ENCODE measurements around the gene COG5. TPM values are rescaled to one million over a fixed set of nuclear protein-coding genes. Genes with fewer than 3 reads are reported as not detected.

The COG5 gene
- total RNA-seq, 2 experiments from 2014 or later, result 37.1 to 44.6 TPM

DNA sequence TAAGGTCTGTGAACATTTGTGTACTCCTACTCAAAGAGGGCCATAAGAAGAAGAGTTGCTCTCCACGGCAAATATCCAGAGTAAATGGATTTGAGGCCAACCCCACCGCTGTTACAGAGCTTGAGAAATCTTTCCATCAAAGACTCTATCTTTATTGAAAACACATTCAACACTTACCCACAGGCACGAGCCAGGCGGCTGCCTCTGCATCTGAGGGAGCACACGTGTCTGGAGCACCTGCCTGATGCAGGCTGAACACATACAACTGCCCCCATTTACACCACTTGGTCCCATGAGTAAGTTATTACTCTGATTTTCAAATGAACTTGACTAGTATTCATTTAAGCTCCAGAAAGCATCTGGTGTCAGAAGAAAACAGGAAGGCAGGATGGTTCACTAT lies 356.3 kb downstream of the COG5 start:
- CTCF ChIA-PET, result interaction anchor here (1.6 kb wide), 1 partner anchor 31 kb away, joined by 3 read pairs; no protein-coding TSS in a partner anchor
- H3K9me3 Mint-ChIP-seq (ENCODE audit: low read depth), result no peaks in the 10 kb centered on the region
- no peak overlapping the region for H3K27ac Mint-ChIP-seq
- H3K27me3 Mint-ChIP-seq, result no peaks in the 10 kb centered on the region
- ATAC-seq, result no peak
- H3K4me3 Mint-ChIP-seq, result no peak overlapping the region
- peaks cover 22% of the 10 kb centered on the region for H3K36me3 Mint-ChIP-seq
- H3K4me1 Mint-ChIP-seq, result no peaks in the 10 kb centered on the region
- no peak for DNase-seq

DNA sequence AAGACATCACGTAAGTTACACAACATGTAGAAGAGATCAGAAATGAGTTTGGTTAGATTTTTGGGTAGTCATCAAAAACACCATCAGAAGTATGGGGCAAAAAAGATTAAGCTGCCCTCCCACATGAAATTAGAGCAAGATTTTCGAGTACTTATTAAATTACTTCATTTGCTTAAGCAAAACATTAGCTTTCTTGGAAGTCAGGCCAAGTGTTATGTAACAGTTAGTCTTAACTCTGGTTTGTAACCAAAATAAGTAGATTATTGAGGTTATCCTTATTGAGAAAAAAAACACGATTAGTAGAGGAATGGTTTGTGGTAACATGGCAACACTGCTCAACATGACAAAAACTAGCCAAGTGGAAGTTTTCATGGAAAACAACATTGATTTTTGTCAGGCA lies 357.0 kb downstream of the COG5 start:
- H3K4me3 Mint-ChIP-seq, result no peak overlapping the region
- no peaks in the 10 kb centered on the region for H3K27me3 Mint-ChIP-seq
- no peak overlapping the region for H3K27ac Mint-ChIP-seq
- no peaks in the 10 kb centered on the region for H3K9me3 Mint-ChIP-seq (ENCODE audit: low read depth)
- ATAC-seq (no peak), DNase-seq (no peak)
- no peaks in the 10 kb centered on the region for H3K4me1 Mint-ChIP-seq
- CTCF ChIA-PET, result interaction anchor here (1.6 kb wide), 1 partner anchor 30 kb away, joined by 3 read pairs; no protein-coding TSS in a partner anchor
- H3K36me3 Mint-ChIP-seq, result peaks cover 24% of the 10 kb centered on the region

DNA sequence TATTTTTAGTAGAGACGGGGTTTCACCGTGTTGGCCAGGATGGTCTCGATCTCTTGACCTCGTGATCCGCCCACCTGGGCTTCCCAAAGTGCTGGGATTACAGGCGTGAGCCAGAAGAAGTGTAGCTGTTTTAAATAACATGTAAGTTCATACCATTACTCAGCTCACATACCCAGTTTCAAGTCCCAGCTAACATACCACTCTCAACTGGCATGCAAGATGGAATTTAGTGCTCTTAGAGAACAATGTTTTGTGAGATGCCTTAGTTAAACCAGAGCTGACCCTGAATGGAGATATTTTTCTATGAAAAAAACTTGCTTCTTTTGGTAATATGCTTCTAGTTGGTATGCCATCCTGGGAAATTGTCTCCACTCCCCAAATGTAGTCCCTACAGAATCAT lies 357.6 kb downstream of the COG5 start:
- no peaks in the 10 kb centered on the region for H3K9me3 Mint-ChIP-seq (ENCODE audit: low read depth)
- H3K4me3 Mint-ChIP-seq, result no peak overlapping the region
- H3K27ac Mint-ChIP-seq, result no peak overlapping the region
- ATAC-seq, result no peak
- no peak for DNase-seq
- H3K27me3 Mint-ChIP-seq, result no peaks in the 10 kb centered on the region
- CTCF ChIA-PET, result no interaction called here
- H3K36me3 Mint-ChIP-seq, result peaks cover 24% of the 10 kb centered on the region
- no peaks in the 10 kb centered on the region for H3K4me1 Mint-ChIP-seq

DNA sequence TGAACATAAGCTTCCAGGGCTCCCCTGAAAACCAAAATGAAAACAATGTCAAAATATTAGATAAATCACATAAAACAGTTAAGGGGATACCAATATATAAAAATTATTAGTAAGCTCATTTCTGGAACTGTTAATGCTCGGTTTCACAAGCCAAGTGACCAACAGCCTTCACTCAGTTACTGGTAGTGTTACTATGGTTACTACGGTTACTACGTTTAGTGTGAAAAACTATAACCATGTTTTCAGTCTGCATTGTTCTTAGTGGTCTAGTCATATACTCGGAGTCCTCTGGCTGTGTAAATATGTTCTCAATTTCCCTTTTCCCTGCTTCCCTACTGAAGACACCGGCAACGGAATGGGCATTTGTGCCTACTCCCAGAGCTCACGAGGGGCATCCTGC lies 360.1 kb downstream of the COG5 start:
- Mint-ChIP-seq H3K27ac (no peak overlapping the region), H3K36me3 (peaks cover 19% of the 10 kb centered on the region), H3K27me3 (no peaks in the 10 kb centered on the region), H3K4me1 (no peaks in the 10 kb centered on the region), H3K9me3 (ENCODE audit: low read depth) (no peaks in the 10 kb centered on the region), H3K4me3 (no peak overlapping the region)
- DNase-seq (no peak), ATAC-seq (no peak)
- CTCF ChIA-PET, result interaction anchor here (1.4 kb wide), 1 partner anchor 671 kb away, joined by 5 read pairs; no protein-coding TSS in a partner anchor

DNA sequence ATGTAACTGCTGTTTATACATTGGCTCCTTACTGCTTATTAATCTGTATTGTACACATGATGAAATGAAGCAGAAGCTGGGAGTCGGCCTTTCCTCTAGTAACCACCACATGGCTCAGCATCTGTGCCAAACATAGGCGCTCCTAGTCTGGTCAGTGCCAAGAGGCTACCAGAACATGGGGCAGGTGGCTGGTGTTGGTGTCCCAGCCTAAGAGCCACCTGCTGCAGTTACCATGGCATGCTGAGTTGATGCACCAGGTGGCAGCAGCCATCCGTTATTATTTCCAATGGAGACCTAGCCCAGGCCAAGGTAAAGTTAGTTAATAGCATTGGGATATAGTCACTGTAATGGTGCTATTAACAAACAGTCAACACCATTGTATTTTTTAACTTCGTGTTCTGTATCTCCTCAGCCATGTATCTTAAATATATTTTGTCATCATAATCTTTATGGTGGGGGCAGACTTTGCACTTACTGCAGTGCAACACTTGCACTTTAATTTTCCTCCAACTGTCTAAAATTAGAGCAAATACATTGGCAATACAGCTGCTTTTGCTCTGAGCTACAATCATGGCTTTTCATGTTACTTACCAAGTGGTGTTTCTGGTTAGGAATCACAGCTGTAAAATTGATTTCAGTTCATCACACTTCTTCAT lies 361.8 kb downstream of the COG5 start:
- Mint-ChIP-seq H3K36me3 (peaks cover 16% of the 10 kb centered on the region), H3K27me3 (no peaks in the 10 kb centered on the region), H3K4me1 (no peaks in the 10 kb centered on the region), H3K4me3 (no peak overlapping the region), H3K9me3 (ENCODE audit: low read depth) (no peaks in the 10 kb centered on the region), H3K27ac (no peak overlapping the region)
- CTCF ChIA-PET, result interaction anchor here (1.4 to 1.6 kb wide), 3 partner anchors 9 to 673 kb away, joined by 4 to 5 read pairs (median 5); no protein-coding TSS in a partner anchor
- peak; percentile 52 for DNase-seq
- peak; percentile 66 for ATAC-seq

DNA sequence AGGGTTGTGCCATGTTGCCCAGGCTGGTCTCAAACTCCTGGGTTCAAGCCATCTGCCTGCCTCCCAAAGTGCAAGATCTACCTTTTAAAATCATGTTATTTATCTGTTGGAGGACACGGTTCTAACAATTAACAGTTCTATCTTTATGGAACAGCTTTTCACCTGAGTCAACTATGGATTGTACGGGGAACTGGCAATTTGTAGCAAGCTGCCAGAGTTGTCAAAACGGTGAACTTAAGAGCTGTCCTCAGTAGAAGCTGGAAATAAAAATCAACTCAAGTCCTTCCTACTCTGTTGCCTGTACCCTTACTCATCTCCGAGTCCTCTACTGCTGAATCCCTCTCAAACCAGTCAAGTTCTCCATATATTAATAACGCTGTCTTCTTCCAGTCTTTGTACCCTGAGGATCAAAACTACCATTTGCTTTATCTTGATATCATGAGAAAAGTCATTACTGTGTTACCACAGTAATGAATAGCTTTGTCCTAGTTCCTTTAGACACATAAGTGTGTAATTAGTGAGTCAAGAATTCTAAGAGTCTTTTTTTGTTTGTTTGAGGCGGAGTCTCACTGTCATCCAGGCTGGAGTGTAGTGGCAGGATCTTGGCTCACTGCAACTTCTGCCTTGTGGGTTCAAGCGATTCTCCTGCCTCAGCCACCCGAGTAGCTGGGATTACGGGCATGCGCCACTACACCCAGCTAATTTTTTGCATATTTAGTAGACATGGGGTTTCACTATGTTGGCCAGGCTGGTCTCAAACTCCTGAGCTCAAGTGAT lies 366.7 kb downstream of the COG5 start:
- no peak for ATAC-seq
- Mint-ChIP-seq H3K27me3 (no peaks in the 10 kb centered on the region), H3K36me3 (peaks cover 18% of the 10 kb centered on the region), H3K4me1 (no peaks in the 10 kb centered on the region), H3K9me3 (ENCODE audit: low read depth) (no peaks in the 10 kb centered on the region), H3K27ac (no peak overlapping the region), H3K4me3 (no peak overlapping the region)
- no peak for DNase-seq
- CTCF ChIA-PET, result interaction anchor here (1.4 kb wide), 1 partner anchor 29 kb away, joined by 3 read pairs; the partner anchor contains the start of gene HBP1

DNA sequence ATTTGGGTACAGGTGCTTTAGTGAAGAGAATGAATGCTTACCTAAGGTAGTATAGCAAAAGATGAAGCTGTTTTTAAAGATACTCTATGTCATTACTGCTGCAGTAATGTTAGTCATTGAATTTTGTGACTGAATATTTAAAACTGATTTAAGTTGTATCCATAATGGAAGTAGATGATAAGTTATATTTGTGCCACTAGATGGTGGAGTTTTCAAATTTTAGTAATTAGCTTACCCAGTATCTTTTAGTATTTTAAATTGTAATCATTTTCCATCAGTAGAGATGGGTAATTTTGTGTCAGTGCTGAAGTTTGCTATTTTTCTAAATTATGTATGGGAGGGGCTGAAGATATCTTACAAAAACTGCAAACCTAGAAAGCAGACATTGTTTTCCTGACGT lies 369.7 kb downstream of the COG5 start:
- CTCF ChIA-PET, result interaction anchor here (0.8 to 1.4 kb wide), 4 partner anchors 8 to 549 kb away, joined by 3 to 5 read pairs (median 4); partner anchors contain the start of gene CBLL1
- Mint-ChIP-seq H3K36me3 (peaks cover 18% of the 10 kb centered on the region), H3K4me1 (no peaks in the 10 kb centered on the region), H3K27ac (no peak overlapping the region), H3K9me3 (ENCODE audit: low read depth) (no peaks in the 10 kb centered on the region), H3K4me3 (no peak overlapping the region), H3K27me3 (no peaks in the 10 kb centered on the region)
- no peak for ATAC-seq
- DNase-seq, result no peak

DNA sequence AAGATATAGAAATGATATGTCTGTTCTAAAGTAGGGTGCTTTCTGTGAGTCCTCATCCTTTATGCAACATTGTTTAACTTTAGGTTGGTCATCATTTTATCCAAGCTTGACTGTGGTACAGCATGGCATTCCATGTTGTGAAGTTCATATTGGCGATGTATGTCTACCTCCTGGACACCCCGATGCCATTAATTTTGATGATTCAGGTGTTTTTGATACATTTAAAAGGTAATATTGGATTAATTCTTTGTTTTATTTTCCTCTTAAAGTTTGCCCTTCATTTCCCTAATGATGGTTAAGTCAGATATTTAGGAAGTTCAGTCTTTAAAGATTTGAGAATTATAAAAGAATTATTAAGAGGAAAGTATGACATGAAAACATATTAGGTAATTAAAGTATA lies 373.6 kb downstream of the COG5 start:
- DNase-seq, result no peak
- ATAC-seq, result no peak
- H3K36me3 Mint-ChIP-seq, result peaks cover 26% of the 10 kb centered on the region
- CTCF ChIA-PET, result no interaction called here
- no peaks in the 10 kb centered on the region for H3K4me1 Mint-ChIP-seq
- H3K27ac Mint-ChIP-seq, result no peak overlapping the region
- H3K4me3 Mint-ChIP-seq, result no peak overlapping the region
- no peaks in the 10 kb centered on the region for H3K9me3 Mint-ChIP-seq (ENCODE audit: low read depth)
- H3K27me3 Mint-ChIP-seq, result no peaks in the 10 kb centered on the region

DNA sequence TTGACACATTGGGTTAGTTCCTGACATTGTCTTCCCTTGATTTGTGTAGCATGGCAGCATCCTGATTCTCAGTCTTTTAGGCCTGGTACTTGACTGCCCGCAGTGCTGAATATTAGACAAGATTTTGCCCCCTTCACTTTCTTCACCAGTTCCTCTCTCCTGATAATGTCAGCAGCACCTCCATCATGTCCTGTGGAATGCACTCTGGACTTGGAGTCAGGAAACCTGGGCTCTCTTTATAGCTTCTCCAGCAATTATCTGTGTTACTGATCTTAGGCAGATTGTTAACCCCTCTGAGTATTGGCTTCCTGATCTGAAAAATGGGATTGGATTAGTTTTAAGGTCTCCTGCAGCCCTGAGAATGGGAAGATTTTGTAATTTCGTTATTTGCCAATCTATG lies 375.9 kb downstream of the COG5 start:
- H3K9me3 Mint-ChIP-seq (ENCODE audit: low read depth), result no peaks in the 10 kb centered on the region
- DNase-seq, result no peak
- H3K4me3 Mint-ChIP-seq, result no peak overlapping the region
- CTCF ChIA-PET, result no interaction called here
- H3K27me3 Mint-ChIP-seq, result no peaks in the 10 kb centered on the region
- H3K4me1 Mint-ChIP-seq, result no peaks in the 10 kb centered on the region
- peaks cover 36% of the 10 kb centered on the region for H3K36me3 Mint-ChIP-seq
- no peak overlapping the region for H3K27ac Mint-ChIP-seq
- ATAC-seq, result no peak

DNA sequence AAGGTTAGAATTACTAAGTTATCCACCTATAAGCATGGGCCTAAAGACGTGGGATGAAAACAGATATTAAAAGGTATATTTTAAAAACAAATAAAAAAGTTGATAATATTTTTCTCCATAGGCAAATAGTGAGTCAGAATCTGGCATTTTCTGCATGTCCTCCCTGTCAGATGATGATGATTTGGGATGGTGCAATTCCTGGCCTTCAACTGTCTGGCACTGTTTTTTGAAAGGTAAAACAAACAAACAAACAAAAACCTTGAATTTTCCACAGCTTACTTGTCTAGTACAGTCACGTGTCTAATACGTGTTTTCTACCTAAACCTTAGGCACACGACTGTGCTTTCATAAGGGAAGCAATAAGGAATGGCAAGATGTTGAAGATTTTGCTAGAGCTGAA lies 377.5 kb downstream of the COG5 start:
- Mint-ChIP-seq H3K36me3 (peaks cover 37% of the 10 kb centered on the region), H3K27me3 (no peaks in the 10 kb centered on the region), H3K4me1 (no peaks in the 10 kb centered on the region), H3K4me3 (no peak overlapping the region), H3K9me3 (ENCODE audit: low read depth) (no peaks in the 10 kb centered on the region), H3K27ac (no peak overlapping the region)
- ATAC-seq (no peak), DNase-seq (no peak)
- CTCF ChIA-PET, result no interaction called here

DNA sequence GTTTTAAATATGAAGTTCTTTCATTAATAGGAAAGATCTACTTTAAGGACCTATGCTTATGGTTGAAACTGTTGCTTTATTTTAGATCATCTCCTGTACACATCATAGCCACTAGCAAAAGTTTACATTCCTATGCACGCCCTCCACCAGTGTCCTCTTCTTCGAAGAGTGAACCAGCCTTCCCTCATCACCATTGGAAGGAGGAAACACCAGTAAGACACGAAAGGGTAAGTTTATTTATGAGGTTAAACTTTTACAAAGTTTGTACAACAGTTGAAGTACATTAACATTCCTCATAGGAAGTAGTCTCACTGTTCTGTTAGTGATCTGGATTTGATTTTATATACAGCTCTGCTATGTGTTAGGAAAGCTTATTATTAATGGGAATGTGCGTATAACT lies 378.0 kb downstream of the COG5 start:
- CTCF ChIA-PET, result no interaction called here
- no peak overlapping the region for H3K27ac Mint-ChIP-seq
- H3K9me3 Mint-ChIP-seq (ENCODE audit: low read depth), result no peaks in the 10 kb centered on the region
- no peak for DNase-seq
- no peaks in the 10 kb centered on the region for H3K27me3 Mint-ChIP-seq
- peaks cover 2% of the 10 kb centered on the region for H3K4me1 Mint-ChIP-seq
- H3K36me3 Mint-ChIP-seq, result peaks cover 41% of the 10 kb centered on the region
- no peak for ATAC-seq
- H3K4me3 Mint-ChIP-seq, result no peak overlapping the region

DNA sequence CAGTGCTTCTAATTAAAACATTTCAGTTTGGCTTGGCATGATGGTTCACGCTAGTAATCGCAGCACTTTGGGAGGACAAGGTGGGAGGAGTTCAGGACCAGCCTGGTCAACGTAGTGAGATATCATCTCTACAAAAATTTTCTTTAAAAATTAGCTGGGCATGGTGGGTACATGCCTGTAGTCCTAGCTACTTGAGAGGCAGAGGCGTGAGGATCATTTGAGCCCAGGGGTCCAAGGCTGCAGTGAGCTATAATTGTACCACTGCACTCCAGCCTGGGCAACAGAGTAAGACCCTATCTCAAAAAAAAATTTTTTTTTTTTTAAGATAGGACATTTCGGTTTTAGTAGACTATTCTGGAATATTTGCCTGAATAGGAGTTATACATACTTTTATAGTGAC lies 382.5 kb downstream of the COG5 start:
- Mint-ChIP-seq H3K4me1 (peaks cover 17% of the 10 kb centered on the region), H3K27ac (no peak overlapping the region), H3K27me3 (no peaks in the 10 kb centered on the region), H3K4me3 (no peak overlapping the region), H3K36me3 (peaks cover 34% of the 10 kb centered on the region), H3K9me3 (ENCODE audit: low read depth) (no peaks in the 10 kb centered on the region)
- DNase-seq, result no peak
- no peak for ATAC-seq
- CTCF ChIA-PET, result interaction anchor here (0.6 to 1.8 kb wide), 5 partner anchors 10 to 388 kb away, joined by 3 to 4 read pairs (median 3); partner anchors contain the start of gene HBP1

DNA sequence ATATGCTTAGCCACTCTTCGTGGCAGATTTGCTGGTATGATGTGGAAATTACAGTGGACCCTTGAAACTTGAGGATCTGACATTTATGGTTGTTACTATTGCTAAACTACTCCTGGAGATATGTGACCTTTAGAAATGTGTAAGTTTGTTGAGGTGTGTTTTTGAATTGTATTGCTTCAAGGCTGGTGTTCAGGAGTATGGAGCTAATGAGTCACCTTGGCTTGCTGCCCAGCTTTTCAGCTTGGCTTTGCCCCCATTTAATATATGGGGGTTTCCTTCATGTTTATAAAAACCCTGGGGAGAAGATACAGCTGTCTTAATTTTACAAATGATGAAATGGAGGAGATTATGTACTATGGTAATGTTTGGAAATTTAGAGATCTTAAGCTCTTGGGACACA lies 383.3 kb downstream of the COG5 start:
- DNase-seq (no peak), ATAC-seq (peak; percentile 49)
- no peaks in the 10 kb centered on the region for H3K27me3 Mint-ChIP-seq
- peaks cover 31% of the 10 kb centered on the region for H3K36me3 Mint-ChIP-seq
- H3K27ac Mint-ChIP-seq, result peak overlapping the region; percentile 16
- peaks cover 17% of the 10 kb centered on the region for H3K4me1 Mint-ChIP-seq
- no peak overlapping the region for H3K4me3 Mint-ChIP-seq
- no peaks in the 10 kb centered on the region for H3K9me3 Mint-ChIP-seq (ENCODE audit: low read depth)
- CTCF ChIA-PET, result interaction anchor here (1.1 to 1.8 kb wide), 3 partner anchors 12 to 33 kb away, joined by 3 to 4 read pairs (median 3); partner anchors contain the start of gene HBP1
